Esophagus (tissue), 2 donors: ENCODE data around the gene FAM83F. TPM values are rescaled to one million over a fixed set of nuclear protein-coding genes. Genes with fewer than 3 reads are reported as not detected.
"Not testable (repeated sequence)": the region's sequence is repeated elsewhere in the genome, so short reads cannot be mapped to it uniquely, and the experiment has no call there.

Experiments
- H3K27ac ChIP-seq, 2 donors: one replicate each; pipeline ENCODE4 v1.5.1; 2013; ENCODE audit warnings: low read depth in 2 of 2, mild to moderate bottlenecking in 2 of 2, inconsistent platforms in 1 of 2, low read length in 1 of 2, moderate library complexity in 1 of 2
- H3K27me3 ChIP-seq, 2 donors: one replicate each; pipeline ENCODE4 v1.6.1; 2013; ENCODE audit warnings: low read length in 2 of 2, control low read depth in 1 of 2, mild to moderate bottlenecking in 1 of 2; ENCODE audit not compliant: insufficient read depth in 2 of 2, control insufficient read depth in 1 of 2
- H3K36me3 ChIP-seq, 2 donors: one replicate each; pipeline ENCODE4 v1.6.1; 2013; ENCODE audit warnings: low read length in 1 of 2; ENCODE audit not compliant: control insufficient read depth in 2 of 2, insufficient read depth in 2 of 2
- H3K4me1 ChIP-seq, 2 donors: one replicate each; pipeline ENCODE4 v1.6.1; 2013; ENCODE audit warnings: low read length in 1 of 2; ENCODE audit not compliant: control insufficient read depth in 2 of 2, insufficient read depth in 2 of 2
- H3K4me3 ChIP-seq, 2 donors: one replicate each; pipeline ENCODE4 v1.5.1; 2013; ENCODE audit warnings: low read length in 2 of 2, mild to moderate bottlenecking in 2 of 2, low read depth in 1 of 2, moderate library complexity in 1 of 2
- H3K9me3 ChIP-seq, 2 donors: one replicate each; pipeline ENCODE4 v1.6.1; 2013; ENCODE audit warnings: mild to moderate bottlenecking in 2 of 2, low read depth in 1 of 2, low read length in 1 of 2, moderate library complexity in 1 of 2; ENCODE audit not compliant: control insufficient read depth in 2 of 2, insufficient read depth in 1 of 2
- WGBS, 2 donors: extraction: QIAGEN DNeasy Blood & Tissue Kit; methylation state at CpG; one replicate each; pipeline ENCODE4 v1.1.7; 2013; 5-methylcytosine and 5-hydroxymethylcytosine counted together
- polyA plus RNA-seq, 2 donors: library from polyadenylated mRNA; stranded (reverse); fragments of 200-250 nt; gene quantifications; one replicate each; pipeline ENCODE4 v1.2.3, GENCODE V29; 2013
- donor health status: healthy with polysubstance abuse.
- donor health status: Bipolar disorder and iron deficiency.

The FAM83F gene
- polyA plus RNA-seq, 2 donors: 8.6 to 12.9 TPM

DNA sequence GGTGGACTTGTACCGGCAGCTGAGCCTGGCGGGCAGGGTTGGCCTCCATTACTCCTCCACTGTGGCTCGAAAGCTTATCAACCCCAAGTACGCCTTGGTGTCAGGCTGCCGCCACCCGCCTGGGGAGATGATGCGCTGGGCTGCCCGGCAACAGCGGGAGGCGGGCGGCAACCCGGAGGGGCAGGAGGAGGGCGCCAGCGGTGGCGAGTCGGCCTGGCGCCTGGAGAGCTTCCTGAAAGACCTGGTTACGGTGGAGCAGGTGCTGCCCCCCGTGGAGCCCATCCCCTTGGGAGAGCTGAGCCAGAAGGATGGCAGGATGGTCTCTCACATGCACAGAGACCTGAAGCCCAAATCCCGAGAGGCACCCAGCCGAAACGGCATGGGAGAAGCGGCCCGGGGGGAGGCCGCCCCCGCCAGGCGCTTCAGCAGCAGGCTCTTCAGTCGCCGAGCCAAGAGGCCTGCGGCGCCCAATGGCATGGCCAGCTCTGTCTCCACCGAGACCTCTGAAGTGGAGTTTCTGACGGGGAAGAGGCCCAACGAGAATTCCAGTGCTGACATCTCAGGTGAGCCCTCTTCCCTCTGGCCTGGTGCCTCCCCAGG, 26.7 kb downstream of the FAM83F start:
- H3K4me1 ChIP-seq: peaks cover 6 to 34% of the 10 kb centered on the region in 2 donors
- peak overlapping the region; percentile 85 to 90 for H3K27ac ChIP-seq
- 56 to 66% methylated on average over 34 of the region's 34 CpGs for WGBS, 2 donors
- no peaks in the 10 kb centered on the region for H3K9me3 ChIP-seq
- no peaks in the 10 kb centered on the region for H3K27me3 ChIP-seq
- H3K36me3 ChIP-seq: peaks cover 0 to 10% of the 10 kb centered on the region in 2 donors
- no peak overlapping the region for H3K4me3 ChIP-seq

DNA sequence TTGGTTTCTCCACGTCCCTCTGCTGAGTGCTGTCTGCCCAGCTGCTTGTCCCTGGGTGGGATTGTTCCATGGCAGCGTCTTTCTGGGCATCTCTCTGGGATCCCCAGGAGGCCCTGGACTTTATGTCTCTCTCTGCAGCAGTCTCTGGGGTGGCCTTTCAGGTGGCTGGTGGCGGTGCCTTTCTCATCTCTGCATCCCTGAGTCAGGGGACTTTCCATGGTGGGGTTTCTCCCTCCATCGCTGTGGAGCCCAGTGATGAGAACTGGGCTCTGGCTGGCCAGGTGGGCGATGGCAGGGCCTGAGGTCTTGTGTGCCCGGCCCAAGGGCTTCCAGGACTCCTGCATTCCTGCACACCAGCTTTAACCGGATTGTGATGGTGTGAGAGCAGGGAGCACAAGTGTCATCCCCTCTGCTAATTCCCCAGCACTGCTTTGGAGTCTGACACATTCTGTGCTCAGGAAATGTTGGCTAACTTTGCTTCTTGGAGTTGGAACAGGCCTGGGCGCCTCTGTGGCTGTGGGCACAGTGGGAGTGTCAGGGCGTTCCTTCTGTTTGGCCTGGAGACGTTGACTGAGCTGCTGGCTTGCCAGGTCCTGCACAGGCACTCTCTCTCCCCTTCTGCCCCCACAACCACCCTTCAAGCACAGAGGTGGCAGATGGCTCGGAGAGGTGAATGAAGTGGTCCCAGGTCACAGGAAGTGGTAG, 27.9 kb downstream of the FAM83F start:
- Histone ChIP-seq H3K27ac (peak overlapping the region; percentile 85 to 90), H3K36me3 (peaks cover 0 to 18% of the 10 kb centered on the region in 2 donors)

DNA sequence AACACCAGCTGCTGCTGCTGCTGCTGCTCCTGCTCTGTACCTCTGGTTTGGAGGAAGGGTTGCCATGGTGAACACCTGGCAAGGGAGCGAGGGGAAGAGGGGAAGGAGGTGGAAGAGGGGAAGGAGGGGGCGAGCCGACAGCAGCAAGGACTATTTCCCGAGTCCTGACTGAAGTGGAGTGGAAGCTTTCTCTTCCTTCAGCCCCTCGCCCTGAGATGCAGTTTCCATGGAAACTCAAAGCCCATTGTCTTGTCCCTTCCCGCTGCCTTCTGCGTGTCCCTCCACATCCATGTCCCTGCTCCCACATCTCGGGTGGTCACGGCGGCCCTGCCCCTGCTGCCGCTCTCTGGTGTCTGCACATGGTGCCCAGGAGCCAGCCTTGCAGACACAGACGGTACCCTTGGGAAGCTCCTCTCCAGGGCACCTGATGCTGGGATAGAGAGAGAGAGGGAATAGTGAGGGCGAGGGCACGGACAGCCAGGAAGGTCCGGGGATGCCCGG, 28.6 kb downstream of the FAM83F start:
- no peaks in the 10 kb centered on the region for H3K9me3 ChIP-seq
- H3K27me3 ChIP-seq: no peaks in the 10 kb centered on the region
- H3K27ac ChIP-seq: peak overlapping the region; percentile 71 to 90
- H3K4me1 ChIP-seq: peaks cover 6 to 33% of the 10 kb centered on the region in 2 donors
- peaks cover 0 to 18% of the 10 kb centered on the region in 2 donors for H3K36me3 ChIP-seq
- 54 to 64% methylated on average over 16 of the region's 16 CpGs for WGBS, 2 donors
- no peak overlapping the region for H3K4me3 ChIP-seq

More for the DNA sequence above, 27.9 kb downstream of the FAM83F start:
- Histone ChIP-seq H3K4me1 (peaks cover 6 to 32% of the 10 kb centered on the region in 2 donors), H3K27me3 (no peaks in the 10 kb centered on the region), H3K9me3 (no peaks in the 10 kb centered on the region), H3K4me3 (no peak overlapping the region)
- 50 to 60% methylated on average over 11 of the region's 11 CpGs for WGBS, 2 donors

DNA sequence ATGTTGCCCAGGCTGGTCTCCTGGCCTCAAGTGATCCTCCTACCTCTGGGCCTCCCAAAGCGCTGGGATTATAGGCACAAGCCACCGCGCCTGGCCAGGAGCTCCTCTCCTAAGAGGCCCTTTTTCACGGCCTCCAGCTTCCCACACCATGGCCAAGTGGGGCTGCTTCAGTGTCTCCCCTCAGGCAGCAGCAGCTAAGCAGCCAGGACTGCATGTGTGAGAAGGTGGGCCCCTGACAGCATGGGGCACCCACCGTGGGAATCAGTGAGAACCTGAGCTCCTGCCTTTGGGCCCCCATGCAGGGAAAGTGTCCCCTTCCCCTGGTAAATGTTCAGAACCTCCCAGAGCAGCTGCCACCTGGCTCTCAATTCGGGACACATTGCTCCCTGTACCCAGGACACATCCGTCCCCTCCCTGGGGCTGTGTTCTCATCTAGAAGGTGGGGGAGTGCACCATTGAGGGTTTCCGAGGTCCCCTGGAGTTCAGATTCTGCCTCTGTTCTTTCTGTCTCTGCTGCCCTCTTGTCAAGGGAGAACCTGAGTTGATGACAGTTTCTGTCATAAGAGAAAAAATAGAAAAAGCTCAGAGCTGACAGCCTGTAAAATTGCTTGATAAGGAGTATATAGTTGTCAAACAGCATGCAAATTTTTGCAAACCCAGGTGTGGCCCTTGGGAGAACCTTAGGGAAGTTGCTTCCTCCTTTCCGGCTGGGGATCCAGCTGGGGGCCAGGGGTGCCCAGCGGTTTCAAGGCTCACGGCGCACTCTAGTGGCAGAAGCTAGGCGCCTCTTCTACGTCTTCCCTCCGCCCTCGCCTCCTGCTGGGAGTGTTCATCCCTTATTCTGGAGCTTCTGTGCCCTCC, 29.7 kb downstream of the FAM83F start:
- no peak overlapping the region for H3K4me3 ChIP-seq
- 31% methylated on average over 16 of the region's 16 CpGs for WGBS, 2 donors
- H3K27me3 ChIP-seq: no peaks in the 10 kb centered on the region
- H3K36me3 ChIP-seq: peaks cover 0 to 22% of the 10 kb centered on the region in 2 donors
- no peaks in the 10 kb centered on the region for H3K9me3 ChIP-seq
- peaks cover 2 to 40% of the 10 kb centered on the region in 2 donors for H3K4me1 ChIP-seq
- H3K27ac ChIP-seq: peak overlapping the region in 1 of 2 donors; percentile 23

DNA sequence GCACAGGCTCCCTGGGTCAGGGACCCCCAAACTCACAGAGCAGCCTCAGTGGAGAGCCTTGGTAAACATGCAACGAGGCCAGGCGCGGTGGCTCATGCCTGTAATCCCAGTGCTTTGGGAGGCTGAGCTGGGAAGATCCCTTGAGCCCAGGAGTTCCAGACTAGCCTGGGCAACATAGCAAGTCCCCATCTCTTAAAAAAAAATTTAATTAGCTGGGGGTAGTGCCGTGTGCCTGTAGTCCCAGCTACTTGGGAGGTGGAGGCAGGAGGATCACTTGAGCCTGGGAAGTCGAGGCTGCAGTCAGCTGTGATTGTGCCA, 30.3 kb downstream of the FAM83F start:
- H3K27ac ChIP-seq, H3K27me3 ChIP-seq, H3K9me3 ChIP-seq, H3K4me3 ChIP-seq: not testable (repeated sequence)
- WGBS, 2 donors: 32 to 41% methylated on average over 5 of the region's 5 CpGs
- Histone ChIP-seq H3K36me3 (peaks cover 0 to 23% of the 10 kb centered on the region in 2 donors), H3K4me1 (peaks cover 0 to 36% of the 10 kb centered on the region in 2 donors)

DNA sequence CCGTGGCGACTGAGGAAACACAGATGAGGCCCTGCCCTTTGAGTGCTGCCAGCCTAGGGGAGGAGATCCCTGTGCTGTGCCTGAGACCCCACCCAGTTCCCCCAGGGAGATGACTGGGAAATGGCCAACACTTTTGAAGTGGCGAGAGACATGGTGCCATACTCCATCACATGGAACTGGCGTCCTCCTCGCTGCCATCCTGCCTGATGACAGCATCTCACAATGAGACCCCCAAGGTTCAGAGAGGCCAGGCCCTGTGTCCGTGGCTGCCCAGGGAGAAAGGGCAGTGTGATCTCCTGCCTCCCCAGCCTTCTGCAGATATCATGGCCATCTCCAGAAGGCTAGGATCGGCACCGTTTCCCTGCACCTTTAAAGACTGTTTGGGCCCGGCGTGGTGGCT, 31.1 kb downstream of the FAM83F start:
- H3K4me1 ChIP-seq: peaks cover 0 to 35% of the 10 kb centered on the region in 2 donors
- H3K4me3 ChIP-seq: no peak overlapping the region
- H3K27me3 ChIP-seq: no peaks in the 10 kb centered on the region
- peaks cover 0 to 25% of the 10 kb centered on the region in 2 donors for H3K36me3 ChIP-seq
- WGBS, 2 donors: 81 to 90% methylated on average over 10 of the region's 10 CpGs
- no peak overlapping the region for H3K27ac ChIP-seq
- H3K9me3 ChIP-seq: no peaks in the 10 kb centered on the region

DNA sequence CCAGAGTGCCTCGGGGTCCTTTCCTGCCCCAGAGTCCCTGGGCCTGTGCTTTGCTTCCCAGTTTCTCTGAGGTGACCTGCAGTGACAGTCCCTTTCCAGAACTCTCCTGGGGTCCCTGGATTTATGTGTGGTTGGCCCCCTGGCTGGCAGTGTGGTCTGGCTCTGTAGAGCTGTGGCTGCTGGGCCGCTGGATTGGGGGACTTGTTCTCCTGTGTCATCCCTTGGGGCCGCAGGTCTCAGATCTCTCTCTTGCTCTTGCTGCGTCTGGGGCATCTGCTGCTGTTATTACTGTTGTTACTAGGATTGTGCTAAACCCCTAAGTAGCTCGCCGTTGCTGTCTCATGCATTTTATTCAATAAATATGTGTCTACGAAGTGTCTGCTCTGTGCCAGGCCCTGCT, 31.9 kb downstream of the FAM83F start:
- WGBS, 2 donors: 80 to 84% methylated on average over 7 of the region's 7 CpGs
- Histone ChIP-seq H3K36me3 (peaks cover 0 to 22% of the 10 kb centered on the region in 2 donors), H3K9me3 (no peaks in the 10 kb centered on the region), H3K27ac (no peak overlapping the region), H3K4me1 (peaks cover 0 to 29% of the 10 kb centered on the region in 2 donors), H3K27me3 (no peaks in the 10 kb centered on the region), H3K4me3 (no peak overlapping the region)

DNA sequence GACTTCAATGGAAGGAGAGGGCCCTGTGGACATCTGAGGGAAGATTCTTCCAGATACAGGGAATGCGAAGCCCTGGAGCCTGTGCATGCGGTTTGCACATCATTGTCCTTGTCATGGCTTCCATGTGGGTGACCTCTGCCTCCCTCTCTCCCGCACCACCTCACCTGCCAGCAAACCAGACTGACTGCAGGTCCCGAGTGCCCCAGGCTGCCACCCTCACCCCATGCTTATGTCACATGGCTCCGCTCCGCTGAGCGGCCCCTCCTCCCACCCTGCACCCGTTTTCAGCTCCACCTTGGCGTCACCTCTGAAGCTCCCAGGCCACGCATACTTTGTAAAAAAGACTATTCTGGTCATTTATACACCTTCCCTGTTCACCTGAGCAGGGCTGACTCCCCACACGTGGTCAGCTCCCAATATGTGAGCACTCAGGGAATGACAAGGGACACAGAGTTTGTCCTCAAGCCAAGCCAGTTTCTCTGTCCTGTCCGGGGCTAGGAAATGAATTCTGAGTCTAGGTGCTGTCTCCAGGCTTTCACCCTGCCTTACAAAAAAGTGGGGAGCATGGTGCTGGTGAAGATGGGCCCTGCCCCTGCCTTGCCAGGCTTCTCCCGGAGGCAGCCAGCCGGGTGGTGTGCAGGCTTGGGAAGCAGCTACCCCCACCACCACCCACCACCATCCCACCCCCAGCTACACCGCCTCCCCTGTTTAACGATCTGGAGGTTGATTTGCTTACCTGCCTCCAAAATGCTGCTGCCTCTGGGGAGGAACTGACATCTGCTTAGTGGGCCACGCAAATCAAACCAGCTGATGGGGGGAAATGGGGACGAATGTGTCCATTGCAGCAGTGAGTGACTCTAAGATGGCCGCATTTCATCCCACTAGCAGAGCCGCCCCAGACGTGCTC, 32.7 kb downstream of the FAM83F start:
- Histone ChIP-seq H3K4me1 (peaks cover 0 to 25% of the 10 kb centered on the region in 2 donors), H3K36me3 (peaks cover 0 to 24% of the 10 kb centered on the region in 2 donors), H3K27ac (no peak overlapping the region), H3K27me3 (no peaks in the 10 kb centered on the region), H3K4me3 (no peak overlapping the region), H3K9me3 (no peaks in the 10 kb centered on the region)
- 78% methylated on average over 21 of the region's 21 CpGs for WGBS, 2 donors

DNA sequence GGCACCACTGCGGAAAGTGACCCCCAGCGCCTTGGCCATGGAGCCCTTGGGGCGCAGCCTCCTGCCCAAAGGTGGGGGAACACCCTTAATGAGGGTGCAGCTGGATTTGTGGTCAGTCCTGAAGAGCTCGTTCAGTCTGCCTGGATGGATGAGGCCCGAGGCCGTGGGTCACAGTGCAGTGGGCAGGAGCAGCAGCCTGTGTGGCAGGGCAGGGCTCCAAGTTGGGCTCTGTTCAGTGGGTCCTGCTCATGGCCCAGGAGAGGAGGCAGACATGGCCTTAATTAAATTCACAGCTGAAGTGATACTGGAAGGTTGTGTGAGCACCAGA, 33.3 kb downstream of the FAM83F start:
- Histone ChIP-seq H3K36me3 (peaks cover 0 to 24% of the 10 kb centered on the region in 2 donors), H3K9me3 (no peaks in the 10 kb centered on the region), H3K27me3 (no peaks in the 10 kb centered on the region), H3K27ac (no peak overlapping the region), H3K4me1 (peaks cover 0 to 21% of the 10 kb centered on the region in 2 donors), H3K4me3 (no peak overlapping the region)
- 69 to 83% methylated on average over 6 of the region's 6 CpGs for WGBS, 2 donors
